GM18502 (cell line): ENCODE measurements around the gene CLCNKA.

Experiments
- ATAC-seq: cut with Tn5 transposase; IDR thresholded peaks from one replicate; pipeline ENCODE4 v1.9.1; 2021; ENCODE audit warnings: mild to moderate bottlenecking; ENCODE audit not compliant: unreplicated experiment, poor library complexity

Gene CLCNKA

GRCh38 chr1:16073490-16074119 lies 51.8 kb downstream of the CLCNKA start, which contains the start of gene FAM131C:
Gene FAM131C, minus strand, starts transcription at chr1:16073651. Its CDS starts 209 bp downstream, at chr1:16073442.
- no peak for ATAC-seq

DNA sequence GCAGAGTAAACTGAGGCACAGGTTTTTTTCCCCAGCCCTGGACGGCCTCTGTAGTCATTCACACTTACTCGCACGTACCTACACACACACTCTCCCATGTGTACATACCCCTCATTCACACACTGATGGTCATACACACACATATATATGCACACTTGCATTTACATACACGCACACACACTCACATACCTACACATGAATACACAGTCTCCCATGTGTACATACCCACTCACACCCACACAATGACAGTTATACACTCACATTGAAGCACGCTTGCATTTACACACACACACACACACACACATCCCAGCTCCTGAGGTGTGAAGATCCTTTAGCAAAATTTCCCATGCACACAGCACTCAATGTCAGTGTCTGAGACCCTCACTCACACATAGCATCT lies 52.4 kb downstream of the CLCNKA start:
- ATAC-seq, result no peak

GRCh38 chr1:16075337-16076030 lies 53.6 kb downstream of the CLCNKA start:
- no peak for ATAC-seq

DNA sequence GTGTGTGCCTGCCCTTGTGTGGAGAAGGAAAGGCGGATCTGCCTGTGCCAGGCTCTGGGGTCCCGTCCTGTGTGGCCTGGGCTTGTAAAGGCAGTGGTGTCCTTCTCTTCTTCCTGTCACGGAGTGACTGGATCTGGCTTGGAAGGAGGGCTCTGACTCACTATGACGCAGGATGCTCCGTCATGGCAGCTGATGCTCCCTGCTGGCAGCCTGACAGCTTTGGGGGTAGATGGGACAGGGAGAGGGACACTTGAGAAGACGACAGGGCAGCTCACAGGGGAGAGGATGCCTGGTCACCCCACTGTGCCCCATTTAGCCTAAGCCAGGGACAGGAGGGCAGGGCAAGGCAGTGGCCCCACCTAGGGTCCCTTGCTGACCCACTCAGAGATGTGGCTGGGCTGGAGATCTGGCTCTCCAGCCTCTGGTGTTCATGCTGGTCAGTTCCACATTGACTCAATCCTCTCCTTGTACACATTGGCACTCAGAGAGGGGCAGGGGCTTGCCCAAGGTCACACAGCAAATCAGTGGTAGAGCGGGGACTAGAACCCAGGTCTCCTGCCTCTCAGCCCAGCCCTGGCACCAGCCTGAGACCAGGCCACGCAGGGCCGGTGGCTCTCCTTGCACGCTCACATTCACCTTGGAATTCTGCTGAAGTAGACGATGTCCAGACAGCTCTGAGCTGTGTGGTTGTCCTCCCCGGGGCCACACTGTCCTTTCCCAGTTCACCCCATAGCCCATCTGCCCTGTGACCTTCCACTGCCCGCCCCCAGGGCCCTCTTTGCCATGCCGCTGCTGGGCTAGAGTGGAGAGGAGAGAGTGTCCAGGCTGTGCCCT lies 54.4 kb downstream of the CLCNKA start:
- ATAC-seq, result no peak

GRCh38 chr1:16076865-16077238 lies 55.0 kb downstream of the CLCNKA start:
- no peak for ATAC-seq

DNA sequence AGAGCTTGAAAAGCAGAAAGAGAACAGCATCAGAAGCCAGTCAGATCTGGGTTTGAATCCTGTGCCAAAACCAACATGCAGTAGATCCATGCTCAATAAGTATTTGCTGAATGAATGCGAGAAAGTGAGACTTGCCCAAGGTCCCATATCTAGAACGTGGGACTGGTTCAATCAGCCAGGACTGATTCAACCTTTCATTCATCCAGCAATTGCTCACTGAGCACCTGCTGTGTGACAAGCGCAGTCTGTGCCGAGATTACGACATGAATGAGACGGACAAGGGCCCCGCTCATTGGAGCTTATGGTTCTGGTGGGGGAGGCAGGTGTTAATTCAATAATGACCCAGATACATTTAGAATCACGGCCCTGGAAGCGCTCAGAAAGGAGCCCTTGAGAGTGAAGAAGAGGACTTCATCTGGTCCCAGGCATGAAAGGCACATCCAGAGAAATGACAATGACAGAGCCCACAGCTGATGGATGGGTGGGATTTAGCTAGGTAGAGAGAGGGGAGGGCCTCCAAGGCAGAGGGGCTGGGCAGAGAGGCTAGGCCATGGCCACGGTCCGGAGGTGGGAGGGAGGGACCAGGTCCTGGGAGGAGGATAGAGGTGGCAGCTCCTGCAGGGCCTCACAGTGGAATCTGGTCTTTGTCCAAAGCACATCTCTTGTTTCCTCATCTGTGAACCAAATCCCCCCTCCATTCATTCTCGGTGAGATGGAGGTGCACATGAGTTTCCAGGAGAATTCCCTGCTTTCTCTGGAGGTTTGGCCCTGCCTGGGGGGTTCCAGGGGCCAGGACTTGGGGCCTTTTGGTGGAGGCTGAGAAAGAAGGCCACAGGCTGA lies 55.8 kb downstream of the CLCNKA start:
- ATAC-seq, result no peak

- peak; percentile 54 for ATAC-seq
These were observed 57.3 kb downstream of the CLCNKA start for GRCh38 chr1:16078925-16079656.

- ATAC-seq, result no peak
These were observed 58.8 kb downstream of the CLCNKA start for GRCh38 chr1:16080422-16081150.

- no peak for ATAC-seq
These were observed 59.8 kb downstream of the CLCNKA start for GRCh38 chr1:16081636-16082035.

DNA sequence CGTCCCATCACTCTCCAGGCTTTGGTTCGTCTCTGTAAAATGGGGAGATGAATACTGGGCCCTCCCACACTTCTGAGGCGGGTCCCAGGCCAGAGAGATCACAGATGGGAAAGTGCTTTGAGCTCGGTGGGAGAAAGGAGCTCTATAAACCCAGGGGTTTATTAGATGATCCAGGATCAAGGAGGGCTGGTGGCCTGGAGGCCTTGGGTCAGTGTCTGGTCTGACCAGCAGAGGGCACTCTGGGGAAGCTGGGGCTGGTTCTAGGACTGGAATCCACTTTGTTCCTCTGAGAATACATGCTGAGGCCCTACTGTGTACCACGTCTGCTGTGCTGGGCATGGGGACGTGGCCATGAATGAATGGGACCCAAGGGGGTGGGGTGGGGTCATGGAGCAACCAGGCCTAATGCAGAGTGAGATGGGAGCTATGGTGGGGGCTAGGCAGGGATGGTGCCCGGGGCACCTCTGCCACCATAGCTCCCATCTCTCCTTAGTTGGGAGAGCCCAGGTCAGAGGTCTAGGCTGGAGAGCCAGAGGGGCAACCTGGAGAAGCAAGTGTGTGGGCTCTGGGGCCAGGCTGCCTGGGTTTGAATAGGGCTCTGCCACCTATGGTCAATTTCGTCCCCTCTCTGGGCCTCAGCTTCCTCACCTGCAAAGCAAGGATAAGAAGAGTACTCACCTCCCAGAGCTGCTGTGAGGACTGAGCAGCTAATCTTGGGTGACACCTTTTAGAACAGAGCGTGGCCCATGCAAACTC lies 60.6 kb downstream of the CLCNKA start:
- no peak for ATAC-seq

- no peak for ATAC-seq
These were observed 61.6 kb downstream of the CLCNKA start for GRCh38 chr1:16083486-16083885.
